ENCODE data around the gene KLHL42. TPM values are rescaled to one million over a fixed set of nuclear protein-coding genes. Genes with fewer than 3 reads are reported as not detected.

KLHL42 gene
- total RNA-seq, 1 experiment from 2014 or later: 35.8 TPM

GRCh38 chr12:27781680-27782079 lies 1.6 kb downstream of the KLHL42 start:
- no peak overlapping the region for H2BK12ac ChIP-seq (ENCODE audit: insufficient read length, low read depth, low read length)
- H3K23ac ChIP-seq (ENCODE audit: insufficient read length, low read depth, low read length): no peak overlapping the region
- H3K18ac ChIP-seq (ENCODE audit: insufficient read length, low read depth, low read length): no peak overlapping the region
- H3K79me2 ChIP-seq (ENCODE audit: insufficient read depth, low read length): peaks cover 6% of the 10 kb centered on the region; the same call in 1 of the 2 replicates
- no peak overlapping the region for H3K27ac ChIP-seq (ENCODE audit: insufficient read length, low read depth, low read length)
- Mint-ChIP-seq H3K4me1 (peaks cover 33 to 36% of the 10 kb centered on the region in 2 experiments), H3K36me3 (ENCODE audit: insufficient read depth in 1 of 3, low read depth in 3 of 3) (peaks cover 6 to 35% (median 16%) of the 10 kb centered on the region in 3 experiments; a peak in 6 of 7 replicates), H3K27ac (peak overlapping the region; percentile 35 to 82 (median 55); a peak in 6 of 7 replicates), H3K27me3 (ENCODE audit: low read depth) (no peaks in the 10 kb centered on the region; the same call in 1 of the 2 replicates), H3K9me3 (no peaks in the 10 kb centered on the region), H3K4me3 (peak overlapping the region; percentile 75 to 83)
- no peak overlapping the region for H4K5ac ChIP-seq (ENCODE audit: insufficient read length, low read depth, low read length)
- no peak overlapping the region for H2BK20ac ChIP-seq (ENCODE audit: low read depth, low read length, poor library complexity, severe bottlenecking)
- H3K9ac ChIP-seq (ENCODE audit: extremely low read depth, insufficient read length, low read length): no peak overlapping the region
- no peak overlapping the region for H2BK5ac ChIP-seq (ENCODE audit: insufficient read length, low read length)
- no peak overlapping the region for H3K56ac ChIP-seq (ENCODE audit: insufficient read length, low read depth, low read length)
- no peak overlapping the region for H2AFZ ChIP-seq (ENCODE audit: low read length)
- H3K4me1 ChIP-seq (ENCODE audit: insufficient read depth, low read length): peaks cover 3% of the 10 kb centered on the region; the same call in 1 of the 2 replicates
- H3K23me2 ChIP-seq (ENCODE audit: insufficient read length, low read depth, low read length, poor library complexity, severe bottlenecking): peaks cover 11% of the 10 kb centered on the region
- no peak for DNase-seq
- no peak overlapping the region for H2BK15ac ChIP-seq (ENCODE audit: low read depth, low read length)
- H3K79me1 ChIP-seq (ENCODE audit: insufficient read depth, low read depth, low read length, poor library complexity, severe bottlenecking): no peaks in the 10 kb centered on the region
- H4K8ac ChIP-seq (replicated peaks; ENCODE audit: insufficient read length, low read depth, low read length): no peak overlapping the region
- WGBS (ENCODE audit: extremely low coverage, insufficient read length, low lambda C conversion rate): no CpG with 5 or more reads among the region's 5 CpGs
- H3T11ph ChIP-seq (ENCODE audit: low read length): no peak overlapping the region
- no peak overlapping the region for H3K4ac ChIP-seq (ENCODE audit: low read depth, low read length)
- no peak overlapping the region for H2BK120ac ChIP-seq (ENCODE audit: low read depth, low read length, poor library complexity, severe bottlenecking)
- H4K20me1 ChIP-seq (ENCODE audit: control insufficient read depth, insufficient read depth, insufficient read length): no peaks in the 10 kb centered on the region
- peak overlapping the region; percentile 83 for H3K4me2 ChIP-seq (ENCODE audit: insufficient read depth, insufficient read length, low read length)
- H3K9me3 ChIP-seq (ENCODE audit: control insufficient read depth, low read depth, low read length): no peaks in the 10 kb centered on the region
- H2AK5ac ChIP-seq (ENCODE audit: insufficient read length, low read length): no peak overlapping the region
- no peak for TF ChIP-seq CTCF (conservative IDR thresholded peaks at IDR 0.05)
- H4K91ac ChIP-seq (ENCODE audit: insufficient read length, low read depth, low read length): no peak overlapping the region
- H3K27me3 ChIP-seq (ENCODE audit: insufficient read depth, low read length): no peaks in the 10 kb centered on the region
- no peak overlapping the region for H3K14ac ChIP-seq (ENCODE audit: insufficient read depth, low read length)

All from H9 (cell line).